Neural cell (in vitro differentiated cells): ENCODE results near the gene PIGS. TPM values are rescaled to one million over a fixed set of nuclear protein-coding genes. Genes with fewer than 3 reads are reported as not detected.

ENCODE experiments used
- H2AFZ ChIP-seq: fragments of 200-600, 300-800 bp; sonication (generic), shearing (Covaris generic); 2 replicates; pipeline ENCODE4 v1.6.0; 2014; ENCODE audit warnings: low read depth, mild to moderate bottlenecking, antibody characterized with exemption, low read length, moderate library complexity
- H3F3A ChIP-seq: fragments of 200-600 bp; shearing (Covaris generic); 2 replicates; pipeline ENCODE4 v1.6.1; 2016; ENCODE audit warnings: mild to moderate bottlenecking, moderate library complexity, mixed read lengths, antibody characterized with exemption, low read length; ENCODE audit not compliant: insufficient read depth, poor library complexity, severe bottlenecking
- H3K27ac ChIP-seq: fragments of 200-600, 300-800 bp; sonication (generic), shearing (Covaris generic); 2 replicates; pipeline ENCODE4 v1.5.1; 2014; ENCODE audit warnings: mild to moderate bottlenecking, low read length, moderate library complexity
- H3K27me3 ChIP-seq: fragments of 300-800, 200-600 bp; sonication (generic), shearing (Covaris generic); 2 replicates; pipeline ENCODE4 v1.6.0; 2014; ENCODE audit warnings: mild to moderate bottlenecking, low read depth, low read length, moderate library complexity; ENCODE audit not compliant: insufficient read depth
- H3K36me3 ChIP-seq: fragments of 300-800, 200-600 bp; sonication (generic), shearing (Covaris generic); 2 replicates; pipeline ENCODE4 v1.5.1; 2014; ENCODE audit warnings: mild to moderate bottlenecking, antibody characterized with exemption, low read length, moderate library complexity; ENCODE audit not compliant: insufficient read depth
- H3K4me2 ChIP-seq: fragments of 300-800, 200-600 bp; sonication (generic), shearing (Covaris generic); 2 replicates; pipeline ENCODE4 v1.6.0; 2014; ENCODE audit warnings: mild to moderate bottlenecking, low read length
- H3K4me3 ChIP-seq: fragments of 300-800, 200-600 bp; sonication (generic), shearing (Covaris generic); 2 replicates; pipeline ENCODE4 v1.5.1; 2014; ENCODE audit warnings: mild to moderate bottlenecking, low read length, moderate library complexity
- H3K79me2 ChIP-seq: fragments of 200-600 bp; shearing (Covaris generic); replicated peaks from 2 replicates; pipeline ENCODE4 v1.6.0; 2014; ENCODE audit warnings: mild to moderate bottlenecking, low read length, moderate library complexity; ENCODE audit not compliant: insufficient read depth
- H3K9ac ChIP-seq: fragments of 300-800, 200-600 bp; sonication (generic), shearing (Covaris generic); 2 replicates; pipeline ENCODE4 v1.6.1; 2016; ENCODE audit warnings: mild to moderate bottlenecking, low read length, mixed read lengths
- H3K9me2 ChIP-seq: fragments of 200-600 bp; shearing (Covaris generic); 2 replicates; pipeline ENCODE4 v1.6.1; 2016; ENCODE audit warnings: mild to moderate bottlenecking, low read length, mixed read lengths; ENCODE audit not compliant: insufficient read depth
- H3K9me3 ChIP-seq: fragments of 200-600, 300-800 bp; sonication (generic), shearing (Covaris generic); 2 replicates; pipeline ENCODE4 v1.6.1; 2016; ENCODE audit warnings: mild to moderate bottlenecking, mixed run types, low read length, moderate library complexity, mixed read lengths
- H4K20me1 ChIP-seq: fragments of 200-600 bp; shearing (Covaris generic); 2 replicates; pipeline ENCODE4 v1.6.1; 2016; ENCODE audit warnings: mild to moderate bottlenecking, mixed run types; ENCODE audit not compliant: insufficient read depth
- EP300 ChIP-seq: fragments of 450-650 bp; conservative IDR thresholded peaks from 2 replicates; pipeline ENCODE4 v1.6.1; 2014; ENCODE audit warnings: antibody characterized with exemption, mild to moderate bottlenecking, moderate library complexity; ENCODE audit not compliant: poor library complexity, severe bottlenecking
- EZH2 ChIP-seq: fragments of 200-600, 300-800 bp; shearing (Covaris generic), sonication (generic); IDR thresholded peaks from 2 replicates; pipeline ENCODE4 v1.6.1; 2014; ENCODE audit warnings: antibody characterized with exemption, low read length, borderline replicate concordance, mild to moderate bottlenecking; ENCODE audit not compliant: insufficient read depth, poor library complexity, severe bottlenecking
- MXI1 ChIP-seq: fragments of 450-650 bp; conservative IDR thresholded peaks from 2 replicates; pipeline ENCODE4 v1.6.1; 2014; ENCODE audit warnings: antibody characterized with exemption, mild to moderate bottlenecking; ENCODE audit not compliant: poor library complexity, severe bottlenecking
- POLR2AphosphoS5 ChIP-seq: IDR thresholded peaks from 2 replicates; pipeline ENCODE4 v1.6.1; 2012
- RAD21 ChIP-seq: fragments of 450-650 bp; conservative IDR thresholded peaks from 2 replicates; pipeline ENCODE4 v1.6.1; 2014; ENCODE audit warnings: antibody characterized with exemption, mild to moderate bottlenecking, moderate library complexity
- SMC3 ChIP-seq: fragments of 450-650 bp; conservative IDR thresholded peaks from 2 replicates; pipeline ENCODE4 v1.6.1; 2014; ENCODE audit warnings: antibody characterized with exemption, mild to moderate bottlenecking, moderate library complexity; ENCODE audit not compliant: poor library complexity
- TAF1 ChIP-seq: IDR thresholded peaks from 2 replicates; pipeline ENCODE4 v1.6.1; 2012; ENCODE audit warnings: low read depth
- polyA plus RNA-seq: library from polyadenylated mRNA; depleted of rRNA; stranded (reverse); fragments of >200 nt; gene quantifications from 2 replicates; pipeline ENCODE4 v1.2.3, GENCODE V29; 2014
- TF ChIP-seq, protein P1 (sequence below): IDR thresholded peaks from 2 replicates; pipeline ENCODE4 v1.6.1; 2012; ENCODE audit warnings: borderline replicate concordance
- TF ChIP-seq, protein P2 (sequence below): fragments of 450-650 bp; IDR thresholded peaks from 2 replicates; pipeline ENCODE4 v1.5.1; 2014; ENCODE audit warnings: antibody characterized with exemption, mild to moderate bottlenecking, moderate library complexity; ENCODE audit not compliant: poor library complexity, severe bottlenecking

PIGS gene
- polyA plus RNA-seq, 1 donor from 2014 or later = 37.6 TPM

- Histone ChIP-seq H3K36me3 (no peaks in the 10 kb centered on the region), H3K4me2 (no peak overlapping the region), H4K20me1 (no peaks in the 10 kb centered on the region), H3K9me2 (no peaks in the 10 kb centered on the region), H2AFZ (no peak overlapping the region), H3K9me3 (peaks cover 9% of the 10 kb centered on the region), H3F3A (no peaks in the 10 kb centered on the region), H3K9ac (no peak overlapping the region), H3K27me3 (no peaks in the 10 kb centered on the region), H3K27ac (no peak overlapping the region), H3K4me3 (no peak overlapping the region), H3K79me2 (no peaks in the 10 kb centered on the region)
- no peak for TF ChIP-seq TAF1
- TF ChIP-seq, protein P1, sequence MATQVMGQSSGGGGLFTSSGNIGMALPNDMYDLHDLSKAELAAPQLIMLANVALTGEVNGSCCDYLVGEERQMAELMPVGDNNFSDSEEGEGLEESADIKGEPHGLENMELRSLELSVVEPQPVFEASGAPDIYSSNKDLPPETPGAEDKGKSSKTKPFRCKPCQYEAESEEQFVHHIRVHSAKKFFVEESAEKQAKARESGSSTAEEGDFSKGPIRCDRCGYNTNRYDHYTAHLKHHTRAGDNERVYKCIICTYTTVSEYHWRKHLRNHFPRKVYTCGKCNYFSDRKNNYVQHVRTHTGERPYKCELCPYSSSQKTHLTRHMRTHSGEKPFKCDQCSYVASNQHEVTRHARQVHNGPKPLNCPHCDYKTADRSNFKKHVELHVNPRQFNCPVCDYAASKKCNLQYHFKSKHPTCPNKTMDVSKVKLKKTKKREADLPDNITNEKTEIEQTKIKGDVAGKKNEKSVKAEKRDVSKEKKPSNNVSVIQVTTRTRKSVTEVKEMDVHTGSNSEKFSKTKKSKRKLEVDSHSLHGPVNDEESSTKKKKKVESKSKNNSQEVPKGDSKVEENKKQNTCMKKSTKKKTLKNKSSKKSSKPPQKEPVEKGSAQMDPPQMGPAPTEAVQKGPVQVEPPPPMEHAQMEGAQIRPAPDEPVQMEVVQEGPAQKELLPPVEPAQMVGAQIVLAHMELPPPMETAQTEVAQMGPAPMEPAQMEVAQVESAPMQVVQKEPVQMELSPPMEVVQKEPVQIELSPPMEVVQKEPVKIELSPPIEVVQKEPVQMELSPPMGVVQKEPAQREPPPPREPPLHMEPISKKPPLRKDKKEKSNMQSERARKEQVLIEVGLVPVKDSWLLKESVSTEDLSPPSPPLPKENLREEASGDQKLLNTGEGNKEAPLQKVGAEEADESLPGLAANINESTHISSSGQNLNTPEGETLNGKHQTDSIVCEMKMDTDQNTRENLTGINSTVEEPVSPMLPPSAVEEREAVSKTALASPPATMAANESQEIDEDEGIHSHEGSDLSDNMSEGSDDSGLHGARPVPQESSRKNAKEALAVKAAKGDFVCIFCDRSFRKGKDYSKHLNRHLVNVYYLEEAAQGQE = no peak
- TF ChIP-seq, protein P2, sequence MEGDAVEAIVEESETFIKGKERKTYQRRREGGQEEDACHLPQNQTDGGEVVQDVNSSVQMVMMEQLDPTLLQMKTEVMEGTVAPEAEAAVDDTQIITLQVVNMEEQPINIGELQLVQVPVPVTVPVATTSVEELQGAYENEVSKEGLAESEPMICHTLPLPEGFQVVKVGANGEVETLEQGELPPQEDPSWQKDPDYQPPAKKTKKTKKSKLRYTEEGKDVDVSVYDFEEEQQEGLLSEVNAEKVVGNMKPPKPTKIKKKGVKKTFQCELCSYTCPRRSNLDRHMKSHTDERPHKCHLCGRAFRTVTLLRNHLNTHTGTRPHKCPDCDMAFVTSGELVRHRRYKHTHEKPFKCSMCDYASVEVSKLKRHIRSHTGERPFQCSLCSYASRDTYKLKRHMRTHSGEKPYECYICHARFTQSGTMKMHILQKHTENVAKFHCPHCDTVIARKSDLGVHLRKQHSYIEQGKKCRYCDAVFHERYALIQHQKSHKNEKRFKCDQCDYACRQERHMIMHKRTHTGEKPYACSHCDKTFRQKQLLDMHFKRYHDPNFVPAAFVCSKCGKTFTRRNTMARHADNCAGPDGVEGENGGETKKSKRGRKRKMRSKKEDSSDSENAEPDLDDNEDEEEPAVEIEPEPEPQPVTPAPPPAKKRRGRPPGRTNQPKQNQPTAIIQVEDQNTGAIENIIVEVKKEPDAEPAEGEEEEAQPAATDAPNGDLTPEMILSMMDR = no peak
- no peak for TF ChIP-seq RAD21
- no peak for TF ChIP-seq EP300
- TF ChIP-seq SMC3 = no peak
- TF ChIP-seq MXI1 = no peak
- TF ChIP-seq POLR2AphosphoS5 = no peak
- TF ChIP-seq EZH2 = no peak
Observed at GRCh38 chr17:28513476-28513875, 57.8 kb downstream of the PIGS start.

DNA sequence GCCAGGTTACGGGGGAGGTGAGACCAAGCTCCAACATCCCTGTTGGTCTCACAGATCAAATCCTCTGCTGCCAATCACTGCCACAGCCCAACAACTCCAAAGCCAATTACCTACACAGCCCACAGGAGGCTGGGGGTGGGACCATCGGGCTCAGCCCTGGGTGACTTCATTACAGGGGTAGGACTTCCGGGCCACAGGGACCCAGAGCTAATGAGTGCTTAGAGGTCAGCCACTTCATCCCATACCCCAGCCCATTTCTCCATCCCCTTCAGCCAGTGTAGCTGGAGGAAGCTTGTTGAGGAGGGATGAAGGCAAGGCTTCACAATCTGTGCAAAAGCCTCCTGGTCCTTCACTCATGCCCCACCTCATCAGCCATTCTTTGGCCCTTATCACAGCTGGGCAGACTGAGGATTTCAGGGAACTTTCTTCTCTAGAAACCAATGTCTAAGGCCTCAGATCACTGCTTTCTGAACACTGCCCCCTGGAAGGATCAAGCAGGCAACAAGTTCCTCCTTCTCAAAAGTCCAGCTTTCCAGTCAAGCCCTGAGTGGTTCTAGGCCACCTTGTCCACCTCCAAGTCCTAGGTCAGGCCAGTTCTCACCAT lies 59.4 kb downstream of the PIGS start:
- TF ChIP-seq TAF1 (no peak), POLR2AphosphoS5 (no peak), SMC3 (no peak), EZH2 (no peak), EP300 (no peak)
- TF ChIP-seq, protein P2 = no peak
- TF ChIP-seq, protein P1 = no peak
- H3K4me2 ChIP-seq = no peak overlapping the region
- peaks cover 9% of the 10 kb centered on the region for H3K9me3 ChIP-seq
- no peak overlapping the region for H3K4me3 ChIP-seq
- H3K9ac ChIP-seq = no peak overlapping the region
- no peaks in the 10 kb centered on the region for H3K79me2 ChIP-seq
- no peak overlapping the region for H3K27ac ChIP-seq
- no peaks in the 10 kb centered on the region for H4K20me1 ChIP-seq
- no peak overlapping the region for H2AFZ ChIP-seq
- no peaks in the 10 kb centered on the region for H3K36me3 ChIP-seq
- H3K9me2 ChIP-seq = no peaks in the 10 kb centered on the region
- H3F3A ChIP-seq = no peaks in the 10 kb centered on the region
- no peaks in the 10 kb centered on the region for H3K27me3 ChIP-seq
